ENCODE measurements around the gene UNC5C.

DNA sequence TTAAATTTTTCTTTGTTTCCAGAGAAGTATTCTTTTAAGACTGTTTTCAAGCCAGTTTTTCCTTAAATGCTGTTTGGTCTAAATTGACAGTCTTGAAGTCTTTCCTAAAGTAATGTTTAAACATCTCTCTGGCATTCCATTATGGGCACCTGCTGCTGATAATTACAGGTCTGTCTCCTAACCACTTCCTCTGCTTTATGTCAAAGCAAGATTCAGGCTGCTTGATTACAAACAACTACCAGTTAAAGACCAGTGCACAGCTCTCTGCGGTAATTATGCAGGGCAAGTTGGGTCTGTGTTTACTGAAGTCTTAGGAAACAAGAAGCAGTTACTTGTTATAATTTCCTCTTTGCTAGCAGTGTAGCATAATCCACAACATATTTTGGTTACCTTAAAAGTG lies 17.6 kb downstream of the UNC5C start:
- TF ChIP-seq ZNF16 (tag by site-specific recombination; IDR thresholded peaks at IDR 0.05; ENCODE audit: low read depth) (no peak), TRIM28 (IDR thresholded peaks at IDR 0.05; ENCODE audit: borderline replicate concordance, low read length) (no peak), ZNF146 (tag by site-specific recombination; IDR thresholded peaks at IDR 0.05) (no peak)
- TF ChIP-seq, protein P1, sequence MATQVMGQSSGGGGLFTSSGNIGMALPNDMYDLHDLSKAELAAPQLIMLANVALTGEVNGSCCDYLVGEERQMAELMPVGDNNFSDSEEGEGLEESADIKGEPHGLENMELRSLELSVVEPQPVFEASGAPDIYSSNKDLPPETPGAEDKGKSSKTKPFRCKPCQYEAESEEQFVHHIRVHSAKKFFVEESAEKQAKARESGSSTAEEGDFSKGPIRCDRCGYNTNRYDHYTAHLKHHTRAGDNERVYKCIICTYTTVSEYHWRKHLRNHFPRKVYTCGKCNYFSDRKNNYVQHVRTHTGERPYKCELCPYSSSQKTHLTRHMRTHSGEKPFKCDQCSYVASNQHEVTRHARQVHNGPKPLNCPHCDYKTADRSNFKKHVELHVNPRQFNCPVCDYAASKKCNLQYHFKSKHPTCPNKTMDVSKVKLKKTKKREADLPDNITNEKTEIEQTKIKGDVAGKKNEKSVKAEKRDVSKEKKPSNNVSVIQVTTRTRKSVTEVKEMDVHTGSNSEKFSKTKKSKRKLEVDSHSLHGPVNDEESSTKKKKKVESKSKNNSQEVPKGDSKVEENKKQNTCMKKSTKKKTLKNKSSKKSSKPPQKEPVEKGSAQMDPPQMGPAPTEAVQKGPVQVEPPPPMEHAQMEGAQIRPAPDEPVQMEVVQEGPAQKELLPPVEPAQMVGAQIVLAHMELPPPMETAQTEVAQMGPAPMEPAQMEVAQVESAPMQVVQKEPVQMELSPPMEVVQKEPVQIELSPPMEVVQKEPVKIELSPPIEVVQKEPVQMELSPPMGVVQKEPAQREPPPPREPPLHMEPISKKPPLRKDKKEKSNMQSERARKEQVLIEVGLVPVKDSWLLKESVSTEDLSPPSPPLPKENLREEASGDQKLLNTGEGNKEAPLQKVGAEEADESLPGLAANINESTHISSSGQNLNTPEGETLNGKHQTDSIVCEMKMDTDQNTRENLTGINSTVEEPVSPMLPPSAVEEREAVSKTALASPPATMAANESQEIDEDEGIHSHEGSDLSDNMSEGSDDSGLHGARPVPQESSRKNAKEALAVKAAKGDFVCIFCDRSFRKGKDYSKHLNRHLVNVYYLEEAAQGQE (tag by site-specific recombination; IDR thresholded peaks at IDR 0.05), result no peak
- TF ChIP-seq, protein P2, sequence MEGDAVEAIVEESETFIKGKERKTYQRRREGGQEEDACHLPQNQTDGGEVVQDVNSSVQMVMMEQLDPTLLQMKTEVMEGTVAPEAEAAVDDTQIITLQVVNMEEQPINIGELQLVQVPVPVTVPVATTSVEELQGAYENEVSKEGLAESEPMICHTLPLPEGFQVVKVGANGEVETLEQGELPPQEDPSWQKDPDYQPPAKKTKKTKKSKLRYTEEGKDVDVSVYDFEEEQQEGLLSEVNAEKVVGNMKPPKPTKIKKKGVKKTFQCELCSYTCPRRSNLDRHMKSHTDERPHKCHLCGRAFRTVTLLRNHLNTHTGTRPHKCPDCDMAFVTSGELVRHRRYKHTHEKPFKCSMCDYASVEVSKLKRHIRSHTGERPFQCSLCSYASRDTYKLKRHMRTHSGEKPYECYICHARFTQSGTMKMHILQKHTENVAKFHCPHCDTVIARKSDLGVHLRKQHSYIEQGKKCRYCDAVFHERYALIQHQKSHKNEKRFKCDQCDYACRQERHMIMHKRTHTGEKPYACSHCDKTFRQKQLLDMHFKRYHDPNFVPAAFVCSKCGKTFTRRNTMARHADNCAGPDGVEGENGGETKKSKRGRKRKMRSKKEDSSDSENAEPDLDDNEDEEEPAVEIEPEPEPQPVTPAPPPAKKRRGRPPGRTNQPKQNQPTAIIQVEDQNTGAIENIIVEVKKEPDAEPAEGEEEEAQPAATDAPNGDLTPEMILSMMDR (tag by site-specific recombination; IDR thresholded peaks at IDR 0.05), result no peak
- TF ChIP-seq, protein P3, sequence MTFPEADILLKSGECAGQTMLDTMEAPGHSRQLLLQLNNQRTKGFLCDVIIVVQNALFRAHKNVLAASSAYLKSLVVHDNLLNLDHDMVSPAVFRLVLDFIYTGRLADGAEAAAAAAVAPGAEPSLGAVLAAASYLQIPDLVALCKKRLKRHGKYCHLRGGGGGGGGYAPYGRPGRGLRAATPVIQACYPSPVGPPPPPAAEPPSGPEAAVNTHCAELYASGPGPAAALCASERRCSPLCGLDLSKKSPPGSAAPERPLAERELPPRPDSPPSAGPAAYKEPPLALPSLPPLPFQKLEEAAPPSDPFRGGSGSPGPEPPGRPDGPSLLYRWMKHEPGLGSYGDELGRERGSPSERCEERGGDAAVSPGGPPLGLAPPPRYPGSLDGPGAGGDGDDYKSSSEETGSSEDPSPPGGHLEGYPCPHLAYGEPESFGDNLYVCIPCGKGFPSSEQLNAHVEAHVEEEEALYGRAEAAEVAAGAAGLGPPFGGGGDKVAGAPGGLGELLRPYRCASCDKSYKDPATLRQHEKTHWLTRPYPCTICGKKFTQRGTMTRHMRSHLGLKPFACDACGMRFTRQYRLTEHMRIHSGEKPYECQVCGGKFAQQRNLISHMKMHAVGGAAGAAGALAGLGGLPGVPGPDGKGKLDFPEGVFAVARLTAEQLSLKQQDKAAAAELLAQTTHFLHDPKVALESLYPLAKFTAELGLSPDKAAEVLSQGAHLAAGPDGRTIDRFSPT (tag by site-specific recombination; IDR thresholded peaks at IDR 0.05), result no peak

All from HEK293 (cell line).